Stimulated activated CD8-positive, alpha-beta memory T cell treated with anti-CD3 and anti-CD28 coated beads, Interleukin-7, amount 100 ng/mL, for 1 hour (primary cell): ENCODE data around the gene BLOC1S6.
A peak's percentile ranks its signal among the peaks of the same experiment; 100 is the strongest.

Experiments used
- DNase-seq, 2 donors: peaks; one replicate each; pipeline ENCODE4 v3.0.0-alpha.2; 2020; ENCODE audit warnings: low read depth in 2 of 2

BLOC1S6 gene

GRCh38 chr15:45588219-45588875 is 1.2 kb downstream of the BLOC1S6 start:
- DNase-seq, result no peak

GRCh38 chr15:45589256-45589655 is 2.1 kb downstream of the BLOC1S6 start:
- DNase-seq, result no peak

DNA sequence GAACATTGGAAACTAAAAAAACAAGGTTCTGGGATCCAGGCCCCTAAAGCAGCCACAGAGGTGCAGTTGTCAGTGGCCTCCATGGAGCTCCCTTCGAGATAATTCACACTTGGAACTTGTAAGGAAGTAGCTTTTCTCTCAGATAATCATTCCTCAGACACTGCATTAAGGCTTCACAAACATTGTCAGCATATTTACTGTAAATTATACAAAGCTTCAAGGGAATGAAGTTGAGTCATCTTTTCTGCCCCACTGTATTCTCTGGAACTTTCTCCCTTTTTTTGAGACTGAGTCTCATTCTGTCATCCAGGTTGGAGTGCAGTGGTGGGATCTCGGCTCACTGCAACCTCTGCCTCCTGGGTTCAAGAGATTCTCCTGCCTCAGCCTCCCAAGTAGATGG is 7.1 kb downstream of the BLOC1S6 start:
- no peak for DNase-seq

- DNase-seq, result no peak
Observed at GRCh38 chr15:45594835-45595530, 7.8 kb downstream of the BLOC1S6 start.

DNA sequence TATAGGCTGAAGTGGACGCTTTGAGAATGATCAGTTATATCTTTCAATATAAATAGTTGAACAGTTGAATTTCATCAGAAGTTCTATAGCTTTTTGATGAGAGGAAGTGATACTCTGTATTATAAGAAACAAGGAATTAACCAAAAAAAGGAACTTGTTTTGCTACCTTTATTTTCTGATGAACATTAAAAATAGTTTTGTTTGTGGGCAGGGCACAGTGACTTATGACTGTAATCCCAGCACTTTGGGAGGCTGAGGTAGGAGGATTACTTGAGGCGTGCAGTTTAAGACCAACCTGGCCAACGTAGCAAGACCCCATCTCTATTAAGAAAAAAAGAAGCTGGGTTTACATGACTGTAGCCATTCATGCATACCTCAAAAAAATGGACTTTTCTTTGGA is 16.7 kb downstream of the BLOC1S6 start:
- no peak for DNase-seq

DNA sequence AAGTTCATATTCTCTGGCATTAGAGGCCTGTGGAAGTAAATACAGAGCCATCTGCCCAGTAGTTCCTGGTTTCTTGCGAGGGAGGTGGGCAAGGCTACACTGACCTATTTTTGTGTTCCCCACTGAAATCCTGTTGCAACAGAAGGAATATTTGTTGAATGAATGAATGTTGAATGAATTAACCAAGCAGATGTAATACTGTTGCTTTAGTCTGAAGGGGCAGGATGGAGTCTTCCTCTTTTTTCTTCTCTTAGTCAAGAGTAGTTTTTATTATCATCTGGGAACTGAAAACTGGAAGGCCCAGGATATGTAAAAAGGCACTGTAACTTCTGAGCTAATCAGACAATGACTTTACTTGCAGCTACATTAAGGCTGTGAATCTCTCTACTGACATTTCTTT is 17.1 kb downstream of the BLOC1S6 start:
- DNase-seq, result no peak

- DNase-seq, result no peak
Observed at GRCh38 chr15:45606413-45606812, 19.2 kb downstream of the BLOC1S6 start.

GRCh38 chr15:45606841-45607240 is 19.7 kb downstream of the BLOC1S6 start:
- DNase-seq, result no peak

DNA sequence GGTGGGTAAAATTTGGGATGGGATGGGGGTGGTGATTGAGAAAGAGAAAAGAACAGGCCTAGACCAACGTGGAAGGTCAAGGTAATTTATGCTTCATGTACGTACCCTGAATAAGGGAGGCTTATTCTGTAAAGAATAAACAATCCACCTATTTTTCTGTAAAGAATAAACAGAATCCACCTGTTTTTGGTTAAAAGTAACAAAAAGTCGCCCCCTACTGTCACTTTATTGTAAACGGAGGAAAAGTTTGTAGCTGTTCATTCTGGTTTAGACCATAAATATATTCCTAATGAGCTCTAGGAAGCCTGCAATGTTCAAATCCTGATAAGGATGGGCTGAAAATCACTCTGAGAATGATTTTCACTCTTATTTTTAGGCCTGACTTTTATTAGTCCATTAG is 24.1 kb downstream of the BLOC1S6 start:
- DNase-seq, result no peak

DNA sequence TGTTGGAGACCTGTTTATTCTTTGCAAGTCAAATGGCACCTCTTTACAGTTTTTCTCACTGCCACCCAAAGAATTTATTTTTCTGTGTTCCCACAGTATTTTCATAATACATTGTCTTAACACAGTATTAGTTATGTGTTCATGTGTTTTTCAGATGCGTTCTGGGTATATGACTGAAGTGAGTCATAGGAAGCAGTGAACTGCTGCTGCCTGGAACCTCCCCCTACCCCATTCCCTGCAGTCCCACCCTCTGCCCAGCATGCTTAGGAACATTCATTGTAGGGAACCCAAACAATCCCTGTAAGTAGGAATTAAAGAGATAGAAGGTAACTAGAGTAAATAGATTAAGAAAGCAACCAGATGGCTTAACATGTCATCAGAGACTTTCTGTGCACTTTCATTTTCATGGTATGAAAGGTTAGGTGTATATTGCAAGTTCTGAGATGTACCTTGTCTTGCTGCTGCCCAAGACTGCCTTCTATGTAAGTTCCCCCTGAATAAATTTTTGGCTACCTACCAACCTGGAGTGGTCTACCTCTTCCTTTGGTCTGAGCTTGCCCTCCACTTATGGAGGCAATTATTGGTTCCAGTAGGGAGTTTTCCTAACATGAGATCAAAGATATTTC is 25.7 kb downstream of the BLOC1S6 start:
- DNase-seq, result no peak

DNA sequence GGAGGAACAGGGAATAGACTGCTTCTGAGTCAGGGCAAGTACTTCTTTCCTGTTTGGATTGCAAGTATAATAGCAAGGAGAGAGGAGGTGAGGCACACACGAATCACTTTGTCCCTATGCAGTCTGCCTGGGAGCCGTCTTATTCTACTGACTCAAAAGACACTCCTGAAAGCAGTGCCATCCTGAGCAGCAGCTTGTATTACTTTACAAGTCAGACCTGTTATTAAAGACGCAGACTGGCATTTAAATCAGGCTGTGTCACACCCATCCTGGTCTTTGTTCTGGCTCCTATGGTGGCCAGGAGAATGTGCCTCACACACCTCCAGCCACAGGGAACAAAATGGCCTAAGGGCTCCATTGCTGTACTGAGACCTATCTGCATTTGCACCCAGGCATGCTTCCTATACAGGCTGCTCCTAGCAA is 29.7 kb downstream of the BLOC1S6 start:
- DNase-seq, result no peak

- DNase-seq, result no peak
Observed at GRCh38 chr15:45618813-45619212, 31.6 kb downstream of the BLOC1S6 start.

DNA sequence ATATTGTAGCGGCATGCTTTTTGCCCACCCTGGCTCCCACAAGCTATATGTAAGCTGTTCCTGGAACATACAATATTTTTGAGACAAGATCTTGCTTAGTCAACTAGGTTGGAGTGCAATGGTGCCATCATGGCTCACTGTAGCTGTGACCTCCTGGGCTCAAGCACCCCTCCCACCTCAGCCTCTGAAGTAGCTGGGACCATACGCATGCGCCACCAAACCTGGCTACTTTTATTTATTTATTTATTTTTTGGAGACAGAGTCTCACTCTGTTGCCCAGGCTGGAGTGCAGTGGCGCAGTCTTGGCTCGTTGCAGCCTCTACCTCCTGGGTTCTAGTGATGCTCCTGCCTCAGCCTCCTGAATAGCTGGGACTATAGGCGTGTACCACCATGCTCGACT is 41.0 kb downstream of the BLOC1S6 start:
- no peak for DNase-seq

GRCh38 chr15:45630917-45631691 is 43.9 kb downstream of the BLOC1S6 start:
- no peak for DNase-seq

- DNase-seq, result no peak
Observed at GRCh38 chr15:45631776-45632175, 44.6 kb downstream of the BLOC1S6 start.

DNA sequence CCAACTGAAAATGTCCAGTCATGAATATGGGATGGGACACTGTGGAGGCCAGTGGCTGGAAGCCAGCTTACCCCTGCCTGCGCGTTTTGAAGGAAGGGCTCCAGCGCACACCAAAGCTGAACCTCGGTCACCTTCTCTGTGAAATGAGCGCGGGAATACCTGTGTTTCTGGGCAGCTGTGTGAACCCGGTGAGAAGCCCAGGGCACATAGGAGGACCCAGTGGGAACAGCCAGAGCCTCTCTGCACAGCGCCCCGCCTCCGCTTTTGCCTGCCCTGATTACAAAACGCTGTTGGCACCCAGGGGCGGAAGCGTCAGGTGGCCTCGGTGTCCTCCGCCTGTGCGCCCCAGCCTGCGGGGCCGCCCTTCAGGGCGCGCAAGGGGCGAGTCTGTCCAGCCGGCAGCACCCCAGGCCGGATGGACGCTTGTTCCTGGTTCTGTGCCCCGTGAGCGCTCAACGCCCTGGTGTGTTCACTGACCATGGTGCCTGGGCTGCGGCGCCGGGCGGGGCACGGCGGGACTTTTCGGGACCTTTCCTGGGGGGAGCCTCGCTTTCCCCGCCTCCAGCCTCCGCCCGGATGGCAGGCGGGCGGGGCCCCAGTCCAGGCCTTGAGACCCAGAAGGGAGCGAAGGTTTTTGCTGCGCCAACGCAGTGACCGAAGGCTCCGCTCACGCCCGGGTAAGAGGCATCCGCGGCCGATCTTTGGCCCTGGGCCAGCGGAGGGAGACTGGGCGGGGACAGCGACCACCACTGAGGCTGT is 47.4 kb downstream of the BLOC1S6 start, which contains the start of gene SQOR:
TSS of gene SQOR (plus strand) at position 598 of the 759 bp plus-strand sequence. CDS start 23,895 bp downstream, outside the sequence.
- peak; percentile 27 to 40 for DNase-seq

GRCh38 chr15:45635191-45635638 is 48.0 kb downstream of the BLOC1S6 start:
- peak; percentile 20 to 50 for DNase-seq

- no peak for DNase-seq
Observed at GRCh38 chr15:45635763-45636292, 48.6 kb downstream of the BLOC1S6 start.

- no peak for DNase-seq
Observed at GRCh38 chr15:45637141-45637540, 50.0 kb downstream of the BLOC1S6 start.

DNA sequence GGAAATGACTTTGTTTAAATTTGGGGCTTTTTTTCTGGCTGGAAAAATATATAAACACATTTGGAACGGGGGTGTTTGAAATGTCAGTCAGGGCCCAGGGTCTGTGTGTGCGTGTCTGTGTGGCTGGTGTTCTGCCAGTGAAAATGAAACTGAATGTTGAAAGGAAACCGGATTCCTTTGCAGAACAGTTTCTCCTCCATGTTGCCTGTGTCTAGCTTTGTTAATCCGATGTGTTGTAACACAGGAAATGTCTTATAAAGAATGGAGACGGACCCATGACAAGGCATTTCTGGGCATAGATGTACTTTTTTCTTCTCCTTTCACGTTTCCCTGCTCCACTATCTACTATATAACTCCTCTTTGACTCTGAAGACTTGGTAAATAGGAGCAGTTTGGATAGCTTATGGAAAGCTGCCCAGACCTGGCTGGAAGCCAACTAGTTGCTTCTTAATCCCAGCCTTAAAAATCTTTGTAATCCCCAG is 50.4 kb downstream of the BLOC1S6 start:
- no peak for DNase-seq

- no peak for DNase-seq
Observed at GRCh38 chr15:45640616-45641015, 53.4 kb downstream of the BLOC1S6 start.
